ENCODE results near the gene OR10C1.

Gene OR10C1

GRCh38 chr6:29474996-29475395 lies 35.9 kb downstream of the OR10C1 start:
- H3K27me3 ChIP-seq (ENCODE audit: low read depth, low read length): no peaks in the 10 kb centered on the region
- H3K36me3 ChIP-seq (replicated peaks; ENCODE audit: low read depth, low read length): no peaks in the 10 kb centered on the region

GRCh38 chr6:29477923-29478450 lies 38.9 kb downstream of the OR10C1 start:
- no peaks in the 10 kb centered on the region for H3K27me3 ChIP-seq (ENCODE audit: low read depth, low read length)
- H3K4me1 ChIP-seq (ENCODE audit: low read length): no peaks in the 10 kb centered on the region
- H3K4me2 ChIP-seq (ENCODE audit: low read length): no peak overlapping the region
- no peak overlapping the region for H3K4me3 ChIP-seq (ENCODE audit: low read length)
- H3K79me2 ChIP-seq (ENCODE audit: low read length): no peaks in the 10 kb centered on the region
- H3K9me3 ChIP-seq (ENCODE audit: insufficient read depth, low read length): no peaks in the 10 kb centered on the region
- no peak for TF ChIP-seq EZH2phosphoT487 (IDR thresholded peaks at IDR 0.05; ENCODE audit: low read depth)
- TF ChIP-seq, protein P1, sequence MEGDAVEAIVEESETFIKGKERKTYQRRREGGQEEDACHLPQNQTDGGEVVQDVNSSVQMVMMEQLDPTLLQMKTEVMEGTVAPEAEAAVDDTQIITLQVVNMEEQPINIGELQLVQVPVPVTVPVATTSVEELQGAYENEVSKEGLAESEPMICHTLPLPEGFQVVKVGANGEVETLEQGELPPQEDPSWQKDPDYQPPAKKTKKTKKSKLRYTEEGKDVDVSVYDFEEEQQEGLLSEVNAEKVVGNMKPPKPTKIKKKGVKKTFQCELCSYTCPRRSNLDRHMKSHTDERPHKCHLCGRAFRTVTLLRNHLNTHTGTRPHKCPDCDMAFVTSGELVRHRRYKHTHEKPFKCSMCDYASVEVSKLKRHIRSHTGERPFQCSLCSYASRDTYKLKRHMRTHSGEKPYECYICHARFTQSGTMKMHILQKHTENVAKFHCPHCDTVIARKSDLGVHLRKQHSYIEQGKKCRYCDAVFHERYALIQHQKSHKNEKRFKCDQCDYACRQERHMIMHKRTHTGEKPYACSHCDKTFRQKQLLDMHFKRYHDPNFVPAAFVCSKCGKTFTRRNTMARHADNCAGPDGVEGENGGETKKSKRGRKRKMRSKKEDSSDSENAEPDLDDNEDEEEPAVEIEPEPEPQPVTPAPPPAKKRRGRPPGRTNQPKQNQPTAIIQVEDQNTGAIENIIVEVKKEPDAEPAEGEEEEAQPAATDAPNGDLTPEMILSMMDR (IDR thresholded peaks at IDR 0.05; ENCODE audit: low read depth, low read length): no peak
- H4K20me1 ChIP-seq (ENCODE audit: insufficient read depth, low read length): no peaks in the 10 kb centered on the region
- H2AFZ ChIP-seq (ENCODE audit: low read depth, low read length): no peak overlapping the region
- H3K36me3 ChIP-seq (replicated peaks; ENCODE audit: low read depth, low read length): no peaks in the 10 kb centered on the region
- no peak overlapping the region for H3K27ac ChIP-seq (ENCODE audit: low read length)
- no peak overlapping the region for H3K9ac ChIP-seq (ENCODE audit: low read length)

More at GRCh38 chr6:29474996-29475395, 35.9 kb downstream of the OR10C1 start:
- H3K79me2 ChIP-seq (ENCODE audit: low read length): no peaks in the 10 kb centered on the region
- H3K4me3 ChIP-seq (ENCODE audit: low read length): no peak overlapping the region
- TF ChIP-seq, protein P1 (IDR thresholded peaks at IDR 0.05; ENCODE audit: low read depth, low read length): no peak
- TF ChIP-seq EZH2phosphoT487 (IDR thresholded peaks at IDR 0.05; ENCODE audit: low read depth): no peak
- H3K27ac ChIP-seq (ENCODE audit: low read length): no peak overlapping the region
- no peak overlapping the region for H2AFZ ChIP-seq (ENCODE audit: low read depth, low read length)
- no peak overlapping the region for H3K4me2 ChIP-seq (ENCODE audit: low read length)
- H3K4me1 ChIP-seq (ENCODE audit: low read length): no peaks in the 10 kb centered on the region
- no peak overlapping the region for H3K9ac ChIP-seq (ENCODE audit: low read length)
- no peaks in the 10 kb centered on the region for H4K20me1 ChIP-seq (ENCODE audit: insufficient read depth, low read length)
- no peaks in the 10 kb centered on the region for H3K9me3 ChIP-seq (ENCODE audit: insufficient read depth, low read length)

GRCh38 chr6:29478740-29479139 lies 39.6 kb downstream of the OR10C1 start:
- no peak overlapping the region for H3K4me3 ChIP-seq (ENCODE audit: low read length)

GRCh38 chr6:29479560-29479959 lies 40.5 kb downstream of the OR10C1 start:
- no peak overlapping the region for H2AFZ ChIP-seq (ENCODE audit: low read depth, low read length)
- no peaks in the 10 kb centered on the region for H3K36me3 ChIP-seq (replicated peaks; ENCODE audit: low read depth, low read length)
- no peaks in the 10 kb centered on the region for H3K9me3 ChIP-seq (ENCODE audit: insufficient read depth, low read length)
- TF ChIP-seq EZH2phosphoT487 (IDR thresholded peaks at IDR 0.05; ENCODE audit: low read depth): no peak
- TF ChIP-seq, protein P1 (IDR thresholded peaks at IDR 0.05; ENCODE audit: low read depth, low read length): no peak
- H3K4me1 ChIP-seq (ENCODE audit: low read length): no peaks in the 10 kb centered on the region
- H3K4me2 ChIP-seq (ENCODE audit: low read length): no peak overlapping the region
- no peaks in the 10 kb centered on the region for H3K79me2 ChIP-seq (ENCODE audit: low read length)
- no peak overlapping the region for H3K9ac ChIP-seq (ENCODE audit: low read length)
- H3K4me3 ChIP-seq (ENCODE audit: low read length): no peak overlapping the region
- H3K27ac ChIP-seq (ENCODE audit: low read length): no peak overlapping the region
- H3K27me3 ChIP-seq (ENCODE audit: low read depth, low read length): no peaks in the 10 kb centered on the region
- no peaks in the 10 kb centered on the region for H4K20me1 ChIP-seq (ENCODE audit: insufficient read depth, low read length)

More at GRCh38 chr6:29478740-29479139, 39.6 kb downstream of the OR10C1 start:
- H3K4me1 ChIP-seq (ENCODE audit: low read length): no peaks in the 10 kb centered on the region
- H3K27ac ChIP-seq (ENCODE audit: low read length): no peak overlapping the region
- no peak for TF ChIP-seq EZH2phosphoT487 (IDR thresholded peaks at IDR 0.05; ENCODE audit: low read depth)
- TF ChIP-seq, protein P1 (IDR thresholded peaks at IDR 0.05; ENCODE audit: low read depth, low read length): no peak
- no peaks in the 10 kb centered on the region for H4K20me1 ChIP-seq (ENCODE audit: insufficient read depth, low read length)
- no peaks in the 10 kb centered on the region for H3K9me3 ChIP-seq (ENCODE audit: insufficient read depth, low read length)
- H3K27me3 ChIP-seq (ENCODE audit: low read depth, low read length): no peaks in the 10 kb centered on the region
- H3K4me2 ChIP-seq (ENCODE audit: low read length): no peak overlapping the region
- H2AFZ ChIP-seq (ENCODE audit: low read depth, low read length): no peak overlapping the region
- H3K36me3 ChIP-seq (replicated peaks; ENCODE audit: low read depth, low read length): no peaks in the 10 kb centered on the region
- no peak overlapping the region for H3K9ac ChIP-seq (ENCODE audit: low read length)
- no peaks in the 10 kb centered on the region for H3K79me2 ChIP-seq (ENCODE audit: low read length)
